SU-DHL-6 (cell line): ENCODE results near the gene SEMA4D.

Experiments
- H2AFZ ChIP-seq: fragments of 200-600 bp; sonication (generic); 2 replicates; pipeline ENCODE4 v1.6.1; 2014; ENCODE audit warnings: low read depth, mild to moderate bottlenecking, moderate library complexity, mixed read lengths, antibody characterized with exemption, low read length; ENCODE audit not compliant: severe bottlenecking
- H3F3A ChIP-seq: fragments of 200-600 bp; shearing (Covaris generic); 2 replicates; pipeline ENCODE4 v1.6.0; 2016; ENCODE audit warnings: antibody characterized with exemption, mild to moderate bottlenecking; ENCODE audit not compliant: insufficient read depth
- H3K27ac ChIP-seq: fragments of 200-600 bp; sonication (generic); 2 replicates; pipeline ENCODE4 v1.5.1; 2016; ENCODE audit warnings: low read depth, mild to moderate bottlenecking, low read length, moderate library complexity, mixed read lengths
- H3K27me3 ChIP-seq: fragments of 200-600 bp; sonication (generic), shearing (Covaris generic); 2 replicates; pipeline ENCODE4 v1.6.0; 2014; ENCODE audit warnings: mild to moderate bottlenecking, low read length
- H3K36me3 ChIP-seq: fragments of 200-600 bp; sonication (generic); 2 replicates; pipeline ENCODE4 v1.6.1; 2014; ENCODE audit warnings: mild to moderate bottlenecking, low read length, mixed read lengths
- H3K4me2 ChIP-seq: fragments of 300-600, 200-600 bp; shearing (Covaris generic), sonication (generic); 2 replicates; pipeline ENCODE4 v1.6.0; 2014; ENCODE audit warnings: low read length, low read depth, mild to moderate bottlenecking; ENCODE audit not compliant: poor library complexity, severe bottlenecking
- H3K4me3 ChIP-seq: fragments of 200-600 bp; sonication (generic); 2 replicates; pipeline ENCODE4 v1.5.1; 2014; ENCODE audit warnings: antibody characterized with exemption, low read length, mild to moderate bottlenecking, mixed read lengths; ENCODE audit not compliant: insufficient read depth, poor library complexity, severe bottlenecking
- H3K79me2 ChIP-seq: fragments of 200-600 bp; sonication (generic); 2 replicates; pipeline ENCODE4 v1.6.1; 2014; ENCODE audit warnings: mild to moderate bottlenecking, low read length, moderate library complexity; ENCODE audit not compliant: insufficient read depth
- H3K9ac ChIP-seq: fragments of 200-600 bp; sonication (generic); 2 replicates; pipeline ENCODE4 v1.7.0; 2014; ENCODE audit warnings: mild to moderate bottlenecking, low read length
- H3K9me2 ChIP-seq: fragments of 200-600 bp; sonication (generic); replicated peaks from 2 replicates; pipeline ENCODE4 v1.6.1; 2014; ENCODE audit warnings: low read length; ENCODE audit not compliant: insufficient read depth
- H3K9me3 ChIP-seq: fragments of 200-600 bp; sonication (generic); 2 replicates; pipeline ENCODE4 v1.6.1; 2014; ENCODE audit warnings: low read length, mixed read lengths; ENCODE audit not compliant: insufficient read depth
- H4K20me1 ChIP-seq: fragments of 200-600 bp; sonication (generic); 2 replicates; pipeline ENCODE4 v1.6.1; 2014; ENCODE audit warnings: low read depth, mild to moderate bottlenecking, antibody characterized with exemption, low read length, moderate library complexity, mixed read lengths
- CTCF ChIP-seq: fragments of 200-600 bp; sonication (generic); IDR thresholded peaks from one replicate; pipeline ENCODE4 v1.5.1; 2017; ENCODE audit warnings: antibody characterized with exemption, mild to moderate bottlenecking, low read length, moderate library complexity; ENCODE audit not compliant: insufficient read depth, poor library complexity, severe bottlenecking
- EZH2phosphoT487 ChIP-seq: fragments of 200-600 bp; sonication (generic), shearing (Covaris generic); conservative IDR thresholded peaks from 2 replicates; pipeline ENCODE4 v1.6.1; 2018; ENCODE audit warnings: mild to moderate bottlenecking, antibody characterized with exemption, low read length, moderate library complexity, mixed read lengths

The SEMA4D gene

DNA sequence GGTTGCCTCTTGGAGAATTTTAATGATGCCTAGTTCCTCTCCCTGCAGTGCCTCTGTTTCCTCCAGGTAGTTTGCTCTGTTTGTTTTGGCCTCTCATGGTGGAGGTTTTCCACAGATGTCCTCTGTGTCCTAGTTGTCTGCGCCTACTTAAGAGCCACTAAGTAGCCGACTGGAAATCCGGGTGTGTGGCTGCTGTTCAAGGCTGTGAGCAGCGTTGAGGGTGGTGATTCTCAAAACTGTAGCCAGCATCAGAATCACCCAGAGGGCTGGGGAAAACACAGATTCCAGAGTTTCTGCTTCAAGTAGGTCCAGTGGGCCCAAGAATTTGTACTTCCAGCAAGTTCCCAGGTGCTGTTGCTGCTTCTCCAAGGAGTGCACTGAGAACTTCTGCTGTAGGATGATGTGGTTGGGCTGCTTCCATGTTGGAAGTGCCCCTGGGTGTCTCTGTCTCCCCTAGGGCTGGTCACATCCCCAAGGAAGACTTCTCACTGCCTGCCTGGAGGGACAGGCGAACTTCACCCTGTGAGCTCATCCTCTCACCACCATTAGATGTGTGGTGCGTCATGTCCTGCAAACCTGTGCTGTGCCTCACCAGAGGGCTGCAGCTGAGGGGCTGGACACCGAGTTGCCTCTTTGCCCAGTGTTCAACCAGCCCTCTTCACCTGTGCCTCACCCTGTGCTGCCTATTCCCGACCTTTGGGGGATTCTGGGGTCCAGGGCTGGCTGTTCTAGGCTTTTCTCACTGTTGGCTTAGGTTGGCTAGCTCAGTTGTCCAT, 144.9 kb downstream of the SEMA4D start:
- H3K4me3 ChIP-seq = no peak overlapping the region
- no peak overlapping the region for H2AFZ ChIP-seq
- H3K9me2 ChIP-seq = no peaks in the 10 kb centered on the region
- TF ChIP-seq CTCF (no peak), EZH2phosphoT487 (no peak)
- no peak overlapping the region for H3K27ac ChIP-seq
- no peak overlapping the region for H3K9ac ChIP-seq
- no peaks in the 10 kb centered on the region for H3K27me3 ChIP-seq
- H3K4me2 ChIP-seq = no peak overlapping the region
- H3F3A ChIP-seq = no peaks in the 10 kb centered on the region
- no peaks in the 10 kb centered on the region for H4K20me1 ChIP-seq
- H3K9me3 ChIP-seq = no peaks in the 10 kb centered on the region
- H3K79me2 ChIP-seq = no peaks in the 10 kb centered on the region
- H3K36me3 ChIP-seq = peaks cover 11% of the 10 kb centered on the region

DNA sequence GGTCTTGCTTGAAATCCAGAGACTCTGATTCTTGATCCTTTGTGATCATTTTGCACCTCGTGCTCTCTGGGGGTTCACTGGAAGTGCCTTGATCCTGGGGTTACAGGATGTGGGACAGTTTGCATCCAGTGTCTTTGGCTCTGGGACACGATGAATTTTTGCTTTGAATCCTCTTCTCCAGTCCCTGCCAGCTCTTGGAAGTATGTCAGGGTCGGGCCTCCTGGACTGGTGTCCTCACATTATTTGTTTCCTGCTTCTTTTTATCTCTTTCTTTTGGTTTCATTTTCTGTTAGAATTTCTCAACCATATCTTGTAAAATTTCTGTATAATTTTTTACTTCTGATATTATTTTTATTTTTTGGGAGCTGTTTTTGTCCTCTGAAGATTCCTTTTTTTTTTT, 145.5 kb downstream of the SEMA4D start:
- no peak overlapping the region for H2AFZ ChIP-seq
- H3K79me2 ChIP-seq = no peaks in the 10 kb centered on the region
- H3K27me3 ChIP-seq = no peaks in the 10 kb centered on the region
- no peak overlapping the region for H3K27ac ChIP-seq
- H3K9me3 ChIP-seq = no peaks in the 10 kb centered on the region
- no peak overlapping the region for H3K4me3 ChIP-seq
- no peaks in the 10 kb centered on the region for H3F3A ChIP-seq
- H3K9me2 ChIP-seq = no peaks in the 10 kb centered on the region
- H4K20me1 ChIP-seq = no peaks in the 10 kb centered on the region
- TF ChIP-seq CTCF (no peak), EZH2phosphoT487 (no peak)
- peaks cover 11% of the 10 kb centered on the region for H3K36me3 ChIP-seq
- no peak overlapping the region for H3K9ac ChIP-seq
- H3K4me2 ChIP-seq = no peak overlapping the region

- Histone ChIP-seq H3K4me2 (no peak overlapping the region), H3K9me2 (no peaks in the 10 kb centered on the region), H3K79me2 (no peaks in the 10 kb centered on the region), H3K9ac (no peak overlapping the region), H3K9me3 (no peaks in the 10 kb centered on the region), H2AFZ (no peak overlapping the region), H4K20me1 (no peaks in the 10 kb centered on the region), H3F3A (no peaks in the 10 kb centered on the region), H3K36me3 (peaks cover 14% of the 10 kb centered on the region), H3K27ac (no peak overlapping the region), H3K4me3 (no peak overlapping the region), H3K27me3 (no peaks in the 10 kb centered on the region)
- TF ChIP-seq CTCF (no peak), EZH2phosphoT487 (no peak)
These were observed 146.2 kb downstream of the SEMA4D start for GRCh38 chr9:89351584-89352300.
